Measurements from ENCODE around the gene HELZ2.

HELZ2 gene

DNA sequence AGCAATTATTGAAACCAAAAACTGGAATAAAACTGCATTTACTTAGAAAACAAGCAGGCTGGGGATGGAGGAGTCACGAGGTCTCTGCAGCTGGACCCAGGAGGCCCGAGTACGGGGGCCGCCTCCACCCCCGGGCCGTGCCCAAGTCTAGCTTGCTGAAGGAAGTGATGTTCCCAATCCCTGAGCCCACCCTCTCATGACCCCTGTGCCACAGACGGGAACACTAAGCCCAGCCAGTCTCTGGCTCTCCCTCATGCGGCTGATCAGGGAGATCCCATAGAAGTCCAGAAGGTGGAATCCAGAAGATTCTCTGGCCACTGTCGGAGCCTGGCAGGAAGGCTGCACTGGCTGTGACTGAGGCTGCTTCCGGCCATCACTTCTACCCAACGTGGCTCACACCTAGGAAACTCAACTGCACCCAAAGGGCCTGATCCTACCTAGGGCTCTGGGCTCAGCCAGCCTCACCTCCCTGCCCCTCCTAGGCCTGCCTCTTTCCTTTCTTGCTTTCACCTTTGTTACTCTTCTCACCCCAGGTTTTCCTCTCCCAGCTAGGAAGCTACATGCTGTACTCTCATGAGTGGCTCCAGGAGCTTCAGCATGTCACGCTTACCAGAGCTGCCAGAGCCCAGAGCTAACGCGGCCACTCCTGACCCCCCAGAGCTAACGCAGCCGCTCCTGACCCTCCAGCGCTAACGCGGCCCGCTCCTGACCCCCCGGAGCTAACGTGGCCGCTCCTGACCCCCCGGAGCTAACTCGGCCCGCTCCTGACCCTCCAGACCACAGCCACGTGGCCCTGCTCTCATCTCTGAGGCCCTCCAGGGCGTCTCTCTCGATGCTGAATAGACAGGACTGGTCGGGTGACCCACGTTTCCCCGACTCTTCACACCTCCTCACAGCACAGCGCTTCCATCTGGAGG is 24.7 kb upstream of the HELZ2 start:
- no peak for DNase-seq (ENCODE audit: low read depth)

- DNase-seq (ENCODE audit: low read depth), result no peak
Observed at GRCh38 chr20:63597651-63598478, 23.8 kb upstream of the HELZ2 start.

GRCh38 chr20:63596423-63596822 is 22.4 kb upstream of the HELZ2 start:
- no peak for DNase-seq (ENCODE audit: low read depth)

GRCh38 chr20:63595416-63596127 is 21.5 kb upstream of the HELZ2 start:
- DNase-seq (ENCODE audit: low read depth), result no peak

DNA sequence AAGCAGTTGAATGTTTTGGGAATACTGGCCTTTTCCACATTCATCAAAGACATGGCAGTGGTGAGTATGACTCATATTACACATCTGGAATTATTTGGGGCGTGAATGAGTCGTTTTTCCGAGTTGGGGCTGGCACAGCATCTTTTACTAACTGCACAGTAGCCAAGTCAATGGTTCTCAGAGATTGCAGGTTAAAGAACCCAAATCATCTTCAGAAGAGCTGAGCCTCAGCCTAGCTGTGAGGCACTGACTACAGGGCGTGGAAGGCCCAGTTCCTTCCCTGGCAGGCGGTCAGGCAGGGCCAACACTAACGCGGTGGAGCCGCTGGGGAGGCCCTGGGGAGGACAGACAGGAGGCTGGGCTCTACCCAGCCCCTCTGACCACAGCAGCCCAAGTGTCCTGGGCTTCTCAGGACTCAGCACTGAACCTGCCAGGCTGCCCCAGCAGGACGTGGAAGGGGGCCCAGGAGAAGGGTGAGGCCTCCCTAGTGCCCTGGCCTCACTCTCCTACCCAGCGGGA is 20.1 kb upstream of the HELZ2 start:
- DNase-seq (ENCODE audit: low read depth), result no peak

DNA sequence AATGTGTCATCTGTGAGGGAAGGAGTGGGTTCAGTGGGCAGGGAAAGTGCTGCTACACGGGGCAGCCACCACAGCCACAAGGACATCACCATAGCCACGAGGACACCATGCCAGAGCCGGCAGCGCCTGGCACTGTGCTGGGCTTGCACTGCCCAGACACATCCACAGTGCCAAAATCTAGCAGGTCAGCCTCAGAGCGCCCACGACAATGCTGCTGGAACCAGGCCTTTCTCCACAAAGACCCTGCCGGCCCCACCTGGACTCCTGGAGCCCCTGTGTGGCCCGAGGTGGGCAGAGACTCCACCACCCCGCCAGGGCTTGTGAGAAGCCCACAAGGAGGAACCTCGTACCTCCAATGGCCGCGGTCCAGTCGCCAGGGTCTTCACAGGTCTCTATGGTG is 18.6 kb upstream of the HELZ2 start:
- DNase-seq (ENCODE audit: low read depth), result no peak

DNA sequence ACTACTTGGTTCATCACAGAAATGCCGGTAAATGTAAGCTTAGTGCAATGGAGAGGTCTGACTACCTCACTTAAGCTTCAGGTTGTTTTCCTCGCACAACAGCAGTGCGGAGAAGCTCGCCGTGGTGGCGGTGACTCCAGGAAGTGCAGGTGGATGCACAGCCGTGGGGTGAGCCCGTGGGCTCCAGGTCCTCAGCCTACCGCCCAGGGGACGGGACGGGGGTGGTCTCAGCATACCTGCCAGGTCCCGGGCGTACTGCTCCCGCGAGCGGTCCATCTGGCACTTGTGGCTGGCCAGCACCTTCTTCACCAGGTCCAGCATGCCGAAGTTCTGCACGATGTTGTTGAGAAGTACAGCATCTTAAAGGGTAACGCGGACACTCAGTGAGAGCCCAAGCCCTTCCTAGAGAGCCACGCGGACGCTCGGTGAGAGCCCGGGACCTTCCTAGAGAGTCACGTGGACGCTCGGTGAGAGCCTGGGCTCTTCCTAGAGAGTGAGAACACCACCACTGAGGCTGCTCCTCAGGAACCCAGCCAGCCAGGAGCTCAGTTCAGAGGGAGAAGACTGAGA is 17.8 kb upstream of the HELZ2 start:
- no peak for DNase-seq (ENCODE audit: low read depth)

DNA sequence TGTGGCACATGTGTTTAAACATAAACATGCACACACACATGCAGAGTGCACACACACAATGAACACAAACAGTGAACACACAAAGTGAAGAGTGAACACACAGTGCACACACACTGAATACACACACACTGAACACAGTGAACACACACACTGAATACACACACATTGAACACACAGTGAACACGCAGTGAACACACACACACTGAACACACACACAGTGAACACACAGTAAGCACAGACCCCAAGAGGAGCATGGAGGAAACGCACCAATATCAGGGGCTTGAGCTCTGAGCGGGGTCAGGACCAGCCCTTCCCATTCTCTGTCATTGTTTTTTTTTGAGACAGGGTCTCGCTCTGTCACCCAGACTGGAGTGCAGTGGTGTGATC is 17.1 kb upstream of the HELZ2 start:
- DNase-seq (ENCODE audit: low read depth), result no peak

DNA sequence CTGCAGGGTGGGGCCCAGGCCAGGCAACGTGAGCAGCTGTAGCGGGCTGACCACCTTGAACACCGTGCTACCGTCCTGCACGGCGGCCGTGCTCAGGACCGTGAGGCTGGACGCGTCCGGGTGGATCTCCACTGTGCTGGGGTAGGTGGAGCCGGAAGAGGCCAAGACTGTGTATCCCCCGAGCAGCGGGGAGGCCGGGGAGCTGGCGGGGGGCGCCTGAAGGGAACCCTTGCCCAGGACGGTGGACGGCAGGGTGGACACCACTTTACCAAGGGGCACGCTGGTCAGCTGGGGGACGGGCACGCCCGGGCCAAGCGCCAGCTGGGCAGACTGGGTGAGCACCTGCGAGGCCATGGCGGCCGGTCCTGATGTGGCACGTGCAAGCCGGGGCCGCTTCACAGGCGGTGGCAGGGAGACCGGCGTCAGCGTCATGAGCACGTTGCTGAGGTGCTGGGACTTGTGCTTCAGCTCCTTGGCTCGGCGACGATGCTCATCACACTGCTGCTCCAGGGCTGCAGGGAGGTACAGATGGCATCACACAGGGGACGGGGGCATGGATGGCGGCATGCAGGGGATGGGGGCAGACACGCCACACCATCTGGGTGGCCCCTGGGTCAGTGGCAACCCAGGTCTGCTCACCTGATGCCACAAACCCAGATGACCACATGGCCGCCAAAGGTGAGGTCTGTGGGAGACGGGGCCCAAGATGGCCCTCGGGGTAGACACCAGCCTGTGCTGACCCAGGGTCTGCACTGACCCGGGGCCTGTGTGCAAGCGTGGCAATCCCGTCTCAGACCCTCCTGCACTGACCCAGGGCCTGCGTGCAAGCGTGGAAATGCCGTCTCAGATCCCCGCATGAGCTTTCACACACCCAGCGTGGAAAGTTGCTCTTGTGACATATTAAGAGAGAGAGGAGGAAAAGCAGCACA is 16.4 kb upstream of the HELZ2 start:
- no peak for DNase-seq (ENCODE audit: low read depth)

- DNase-seq (ENCODE audit: low read depth), result no peak
Observed at GRCh38 chr20:63589261-63590217, 15.5 kb upstream of the HELZ2 start.

DNA sequence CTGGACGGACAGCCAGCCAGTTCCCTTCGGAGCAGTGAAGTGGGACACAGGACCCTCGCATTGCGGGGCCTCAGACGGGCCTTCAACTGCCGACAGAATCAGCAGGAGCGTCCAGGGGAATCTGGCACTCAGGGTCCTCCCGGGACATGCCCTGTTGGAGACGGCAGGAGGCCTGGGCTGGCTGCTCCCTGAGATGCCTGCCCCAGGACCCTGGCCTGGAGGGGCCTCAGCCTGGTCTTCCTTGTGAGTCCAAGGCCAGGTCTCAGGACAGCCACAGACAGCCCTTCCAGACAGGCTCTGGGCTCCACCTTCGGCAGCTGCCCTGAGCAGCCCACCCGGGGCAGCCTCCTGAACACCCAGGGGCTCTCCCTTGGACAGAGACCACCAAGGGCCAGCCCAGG is 14.6 kb upstream of the HELZ2 start:
- no peak for DNase-seq (ENCODE audit: low read depth)

DNA sequence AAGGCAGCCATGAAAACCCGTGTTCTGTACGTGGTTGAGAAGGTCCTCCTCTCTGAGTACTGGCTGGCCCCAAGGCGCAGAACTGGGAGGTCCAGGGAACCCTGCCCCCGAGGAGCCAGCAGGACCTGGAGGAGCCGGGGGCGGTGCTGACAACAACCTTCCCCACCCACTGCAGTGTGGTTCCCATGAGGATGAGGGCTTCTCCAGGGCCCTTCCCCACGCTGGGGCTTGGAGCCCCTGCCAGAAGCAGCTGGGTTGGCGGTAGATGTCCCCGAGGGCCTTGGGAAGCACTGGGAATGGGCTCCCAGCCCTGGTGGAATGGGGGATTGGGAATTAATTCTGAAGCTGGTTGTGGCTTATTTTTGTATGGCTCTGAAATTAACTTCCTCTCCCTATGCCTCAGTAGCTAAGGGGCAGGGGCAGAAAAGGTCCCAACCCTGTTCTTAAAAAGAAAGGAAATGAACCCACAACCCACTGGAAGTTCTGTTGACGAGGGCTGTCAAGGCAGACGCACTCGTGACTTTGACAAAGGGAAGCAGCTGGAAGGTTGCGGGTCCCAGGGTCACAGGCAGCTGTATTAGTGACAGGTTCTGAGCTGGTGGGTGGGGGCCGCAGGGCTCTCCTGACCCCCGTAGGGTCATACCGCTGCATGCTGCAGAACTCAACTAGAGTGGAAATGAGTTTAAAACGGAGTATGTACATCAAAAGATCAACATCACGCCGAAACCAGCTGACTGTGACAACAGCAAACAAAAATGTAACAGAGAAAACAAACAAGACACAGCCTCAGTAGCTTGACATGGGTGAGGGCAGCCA is 13.9 kb upstream of the HELZ2 start:
- no peak for DNase-seq (ENCODE audit: low read depth)

DNA sequence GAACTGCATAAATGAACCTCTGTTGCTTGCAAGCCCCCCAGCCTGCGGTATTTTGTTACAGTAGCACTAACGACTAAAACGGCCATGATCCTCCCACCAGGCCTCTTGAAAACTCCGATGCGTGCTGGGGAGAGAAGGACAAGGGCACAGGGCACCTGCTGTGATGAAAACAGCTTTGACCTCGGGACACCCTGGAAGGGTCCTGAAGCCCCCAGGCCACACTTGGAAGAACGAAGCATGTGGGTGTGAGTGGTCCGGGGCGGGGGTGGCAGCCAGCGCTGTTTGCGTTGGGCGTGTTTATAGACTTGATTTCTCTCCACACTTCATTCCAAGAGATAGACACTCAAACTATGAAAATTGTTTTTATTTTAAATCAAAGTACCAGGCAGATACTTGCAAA is 13.2 kb upstream of the HELZ2 start:
- no peak for DNase-seq (ENCODE audit: low read depth)

- DNase-seq (ENCODE audit: low read depth), result no peak
Observed at GRCh38 chr20:63586797-63587196, 12.8 kb upstream of the HELZ2 start.

- no peak for DNase-seq (ENCODE audit: low read depth)
Observed at GRCh38 chr20:63585616-63586565, 11.9 kb upstream of the HELZ2 start.

DNA sequence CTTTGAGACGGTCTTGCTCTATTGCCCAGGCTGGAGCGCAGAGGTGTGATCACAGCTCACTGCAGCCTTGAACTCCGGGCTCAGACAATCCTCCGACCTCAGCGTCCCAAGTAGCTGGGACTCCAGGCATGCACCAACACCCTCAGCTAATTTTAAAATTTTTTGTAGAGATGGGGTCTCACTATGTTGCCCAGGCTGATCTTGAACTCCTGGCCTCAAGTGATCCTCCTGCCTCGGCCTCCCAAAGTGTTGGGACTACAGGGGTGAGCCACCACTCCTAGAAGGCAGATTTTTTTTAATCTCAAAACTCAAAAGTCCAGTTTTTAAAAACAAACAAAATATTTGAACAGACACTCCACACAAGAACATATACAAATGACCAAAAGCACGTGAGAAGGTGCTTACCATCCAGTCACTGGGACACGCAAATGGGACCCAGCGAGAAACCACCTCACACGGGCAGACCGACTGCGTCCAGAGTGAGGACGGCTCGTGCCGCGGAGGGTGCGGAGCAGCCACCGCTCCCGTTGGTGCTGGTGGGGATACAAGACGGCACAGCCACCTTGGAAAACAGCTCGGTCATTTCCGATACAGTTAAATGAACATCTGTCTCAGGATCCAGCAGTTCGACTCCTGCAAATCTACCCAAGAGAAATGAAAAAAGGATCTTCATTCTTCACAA is 8.5 kb upstream of the HELZ2 start:
- DNase-seq (ENCODE audit: low read depth), result no peak

All from activated T-cell treated with anti-CD3 and anti-CD28 coated beads for 48 hours (primary cell).